Chondrocyte (in vitro differentiated cells): ENCODE data around the gene NOP14. TPM values are rescaled to one million over a fixed set of nuclear protein-coding genes. Genes with fewer than 3 reads are reported as not detected.
A peak's percentile ranks its signal among the peaks of the same experiment; 100 is the strongest.

Experiments
- DNase-seq: peaks from one replicate; pipeline ENCODE4 v3.0.0; 2021; ENCODE audit warnings: mixed read lengths, low spot score
- H3K27ac Mint-ChIP-seq: one replicate; pipeline ENCODE4 v1.8.0; 2021; ENCODE audit warnings: mild to moderate bottlenecking, moderate library complexity, mixed read lengths; ENCODE audit not compliant: unreplicated experiment
- H3K27me3 Mint-ChIP-seq: 2 replicates; pipeline ENCODE4 v1.8.0; 2021; ENCODE audit warnings: low read depth, mixed read lengths
- H3K36me3 Mint-ChIP-seq: 2 replicates; pipeline ENCODE4 v1.8.0; 2021; ENCODE audit warnings: low read depth, mixed read lengths
- H3K4me1 Mint-ChIP-seq: 2 replicates; pipeline ENCODE4 v1.8.0; 2021; ENCODE audit warnings: low read depth, mild to moderate bottlenecking, mixed read lengths
- H3K4me3 Mint-ChIP-seq: one replicate; pipeline ENCODE4 v1.8.0; 2021; ENCODE audit warnings: mild to moderate bottlenecking, moderate library complexity, mixed read lengths; ENCODE audit not compliant: unreplicated experiment
- H3K9me3 Mint-ChIP-seq: 2 replicates; pipeline ENCODE4 v1.8.0; 2021; ENCODE audit warnings: low read depth, mixed read lengths
- total RNA-seq: library from RNA; stranded (reverse); gene quantifications from 3 replicates; pipeline ENCODE4 v1.2.1, GENCODE V29; 2021
- TF ChIP-seq, protein P1 (sequence below): fragments of 200-600 bp; sonication (generic); IDR thresholded peaks from 2 replicates; pipeline ENCODE4 v1.5.0; 2021; ENCODE audit warnings: antibody characterized with exemption, mild to moderate bottlenecking, moderate library complexity

The NOP14 gene
- total RNA-seq, 1 donor from 2014 or later, result 22.2 TPM

DNA sequence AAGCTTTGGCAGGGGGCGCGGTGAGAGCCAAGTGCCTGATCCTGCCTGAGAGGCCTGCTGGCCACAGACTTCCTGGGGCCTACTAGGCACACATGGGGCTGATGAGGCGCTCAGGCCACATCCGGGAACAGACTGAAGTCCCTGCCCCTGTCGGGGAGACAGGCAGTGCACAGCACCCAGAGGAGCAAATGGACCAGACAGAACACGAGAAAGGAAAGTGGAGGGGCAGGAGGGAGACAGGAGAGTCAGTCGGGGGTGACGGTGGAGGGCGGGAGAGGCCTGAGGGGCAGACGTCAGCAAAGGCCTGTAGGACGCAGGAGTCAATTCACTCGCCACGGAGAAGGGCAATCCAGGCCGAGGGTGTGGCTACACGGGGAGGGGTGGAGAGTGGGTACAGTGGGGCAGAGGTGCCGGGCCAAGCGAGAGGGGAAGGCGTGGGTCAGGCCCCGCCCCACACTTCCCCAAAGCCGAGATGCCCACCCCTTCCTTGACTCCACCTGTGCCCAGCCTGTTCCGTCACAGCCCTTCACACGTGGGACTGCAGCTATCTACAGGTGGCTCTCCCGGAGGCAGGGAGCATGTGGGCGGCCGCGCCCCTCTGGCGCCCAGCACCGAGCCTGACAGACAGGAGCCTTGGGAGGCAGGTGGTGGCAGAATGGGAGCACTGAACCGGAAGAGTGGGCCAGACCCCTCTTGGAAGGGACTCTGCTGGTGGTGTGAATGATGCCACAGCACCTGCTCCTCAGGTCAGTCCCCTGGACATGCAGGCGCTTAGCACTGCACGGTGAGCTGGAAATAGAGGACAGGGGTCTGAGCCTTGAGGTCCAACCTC, 20.5 kb downstream of the NOP14 start:
- Mint-ChIP-seq H3K36me3 (peaks cover 39% of the 10 kb centered on the region), H3K4me3 (no peak overlapping the region)

DNA sequence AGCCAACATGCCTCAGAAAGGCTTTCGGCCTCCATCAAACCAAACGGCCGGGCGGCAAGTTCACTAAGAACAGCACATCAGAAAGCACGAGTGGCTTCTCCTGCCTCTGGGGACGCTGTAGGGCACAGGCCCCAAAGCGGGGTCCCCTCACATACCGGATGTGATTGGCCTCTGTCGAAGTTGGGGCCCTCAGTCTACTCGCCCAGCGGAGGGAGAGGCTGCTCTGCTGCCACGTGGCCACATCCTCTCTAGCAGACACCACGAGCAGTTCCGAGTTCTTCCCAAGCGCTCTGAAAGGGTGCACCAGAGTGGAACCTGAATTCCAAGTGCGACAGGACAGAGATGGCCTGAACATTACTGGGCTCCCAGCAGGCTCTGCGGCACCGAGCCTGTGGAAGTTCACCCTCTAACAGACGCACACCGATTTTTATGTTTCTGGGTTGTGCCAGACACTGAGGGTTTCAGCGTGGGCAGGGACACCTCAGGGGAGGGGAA, 21.1 kb downstream of the NOP14 start:
- Mint-ChIP-seq H3K36me3 (peaks cover 36% of the 10 kb centered on the region), H3K4me1 (peaks cover 5% of the 10 kb centered on the region), H3K4me3 (no peak overlapping the region), H3K27ac (peak overlapping the region; percentile 75), H3K9me3 (no peaks in the 10 kb centered on the region), H3K27me3 (no peaks in the 10 kb centered on the region)
- DNase-seq, result no peak
- TF ChIP-seq, protein P1, sequence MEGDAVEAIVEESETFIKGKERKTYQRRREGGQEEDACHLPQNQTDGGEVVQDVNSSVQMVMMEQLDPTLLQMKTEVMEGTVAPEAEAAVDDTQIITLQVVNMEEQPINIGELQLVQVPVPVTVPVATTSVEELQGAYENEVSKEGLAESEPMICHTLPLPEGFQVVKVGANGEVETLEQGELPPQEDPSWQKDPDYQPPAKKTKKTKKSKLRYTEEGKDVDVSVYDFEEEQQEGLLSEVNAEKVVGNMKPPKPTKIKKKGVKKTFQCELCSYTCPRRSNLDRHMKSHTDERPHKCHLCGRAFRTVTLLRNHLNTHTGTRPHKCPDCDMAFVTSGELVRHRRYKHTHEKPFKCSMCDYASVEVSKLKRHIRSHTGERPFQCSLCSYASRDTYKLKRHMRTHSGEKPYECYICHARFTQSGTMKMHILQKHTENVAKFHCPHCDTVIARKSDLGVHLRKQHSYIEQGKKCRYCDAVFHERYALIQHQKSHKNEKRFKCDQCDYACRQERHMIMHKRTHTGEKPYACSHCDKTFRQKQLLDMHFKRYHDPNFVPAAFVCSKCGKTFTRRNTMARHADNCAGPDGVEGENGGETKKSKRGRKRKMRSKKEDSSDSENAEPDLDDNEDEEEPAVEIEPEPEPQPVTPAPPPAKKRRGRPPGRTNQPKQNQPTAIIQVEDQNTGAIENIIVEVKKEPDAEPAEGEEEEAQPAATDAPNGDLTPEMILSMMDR, result no peak

More for the DNA sequence above, 20.5 kb downstream of the NOP14 start:
- peak overlapping the region; percentile 75 for H3K27ac Mint-ChIP-seq
- H3K27me3 Mint-ChIP-seq, result no peaks in the 10 kb centered on the region
- peak; percentile 90 for DNase-seq
- no peaks in the 10 kb centered on the region for H3K9me3 Mint-ChIP-seq
- H3K4me1 Mint-ChIP-seq, result no peaks in the 10 kb centered on the region
- TF ChIP-seq, protein P1, result no peak

DNA sequence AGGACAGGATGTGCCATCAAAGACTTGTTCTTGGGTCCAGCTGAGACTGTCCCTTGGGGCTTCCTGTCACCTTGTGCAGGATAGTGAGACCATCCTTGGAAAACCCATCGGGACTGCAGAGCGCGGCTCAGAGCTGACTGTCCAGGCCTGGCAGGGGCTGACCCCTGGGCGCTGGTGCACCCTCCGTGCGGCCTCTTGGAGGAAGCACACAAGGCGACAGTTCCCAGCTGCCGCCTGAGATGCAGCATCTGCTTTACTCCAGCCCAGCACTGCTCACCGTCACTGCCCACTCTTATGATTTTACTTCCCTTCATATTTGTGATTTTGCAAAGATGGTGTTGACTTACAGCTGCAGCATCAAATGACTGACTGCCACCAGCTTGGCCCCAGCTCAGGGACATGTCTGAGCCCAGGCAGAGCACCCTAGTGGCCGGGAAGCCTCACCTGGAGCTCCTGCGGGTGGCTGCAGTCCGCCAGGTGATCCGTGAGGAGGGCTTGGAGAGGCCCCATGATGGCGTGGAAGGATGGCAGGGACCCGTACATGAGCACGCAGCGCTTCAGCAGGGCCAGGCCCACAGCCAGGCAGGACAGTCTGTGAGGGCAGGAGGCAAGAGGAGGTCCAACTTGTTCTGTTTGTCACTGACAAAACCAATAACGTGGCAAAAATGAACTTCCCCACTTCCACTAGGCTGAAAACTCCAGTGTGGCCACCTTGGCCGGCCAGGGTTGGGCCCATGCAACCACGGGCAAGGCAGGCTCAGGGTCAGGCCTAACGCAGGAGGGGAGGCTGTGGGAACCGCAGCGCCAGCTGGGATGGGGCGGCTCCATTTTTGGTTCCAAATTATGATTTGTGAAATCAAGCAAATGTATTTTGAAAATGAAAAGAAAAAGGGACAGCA, 21.8 kb downstream of the NOP14 start:
- H3K36me3 Mint-ChIP-seq, result peaks cover 32% of the 10 kb centered on the region
- DNase-seq, result no peak
- no peaks in the 10 kb centered on the region for H3K27me3 Mint-ChIP-seq
- no peaks in the 10 kb centered on the region for H3K9me3 Mint-ChIP-seq
- H3K4me3 Mint-ChIP-seq, result no peak overlapping the region
- H3K4me1 Mint-ChIP-seq, result peaks cover 12% of the 10 kb centered on the region
- no peak overlapping the region for H3K27ac Mint-ChIP-seq
- TF ChIP-seq, protein P1, result no peak

DNA sequence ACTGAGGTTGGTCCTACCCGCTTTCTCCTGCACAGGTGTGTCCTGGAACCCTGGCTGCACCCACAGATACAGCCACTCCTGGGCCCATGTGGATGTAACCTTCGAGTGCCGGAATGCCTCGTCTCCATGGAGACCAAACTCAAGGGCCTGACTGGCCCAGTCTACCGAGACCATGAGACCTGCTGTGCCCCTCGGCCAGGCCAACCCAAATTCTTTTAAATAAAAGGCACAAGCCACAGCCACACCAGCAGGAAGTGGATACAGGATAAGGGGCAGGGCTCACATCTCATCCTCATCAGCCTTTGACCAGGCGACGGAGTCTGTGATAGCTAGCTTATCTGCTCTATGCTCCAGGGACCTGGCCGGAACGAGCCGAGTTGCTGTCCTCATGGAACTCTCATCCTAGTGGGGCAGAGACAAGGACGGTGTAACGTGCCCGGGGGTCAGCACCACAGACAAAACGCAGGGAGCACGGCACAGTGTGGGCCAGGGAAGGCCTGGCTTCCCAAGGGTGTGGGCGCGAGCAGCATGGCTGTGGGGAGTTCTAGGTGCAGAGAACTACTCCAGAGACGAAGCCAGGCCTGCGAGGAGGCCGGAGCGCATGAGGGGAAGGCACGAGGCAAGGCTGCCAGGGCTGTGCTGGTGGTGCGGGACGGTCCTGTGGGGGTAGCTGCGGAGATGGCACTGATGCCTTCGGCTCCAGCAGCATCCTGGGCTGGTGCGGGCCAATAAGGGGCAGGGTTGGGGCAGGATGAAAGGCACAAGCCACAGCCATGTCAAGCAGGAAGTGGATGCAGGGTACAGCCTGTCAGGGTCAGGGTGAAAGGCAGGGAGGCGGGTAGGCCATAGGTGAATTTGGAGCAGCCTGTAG, 22.7 kb downstream of the NOP14 start:
- Mint-ChIP-seq H3K4me3 (no peak overlapping the region), H3K4me1 (peaks cover 21% of the 10 kb centered on the region), H3K9me3 (no peaks in the 10 kb centered on the region), H3K27ac (no peak overlapping the region), H3K27me3 (no peaks in the 10 kb centered on the region), H3K36me3 (peaks cover 27% of the 10 kb centered on the region)
- peak; percentile 80 for DNase-seq
- TF ChIP-seq, protein P1, result no peak
